GM19372 (cell line): Measurements from ENCODE around the gene MICA.
"Not testable (repeated sequence)": the region's sequence is repeated elsewhere in the genome, so short reads cannot be mapped to it uniquely, and the experiment has no call there.

Source experiments
- ATAC-seq: cut with Tn5 transposase; IDR thresholded peaks from one replicate; pipeline ENCODE4 v1.9.1; 2021; ENCODE audit warnings: mild to moderate bottlenecking, low read depth, moderate library complexity; ENCODE audit not compliant: unreplicated experiment

The MICA gene

DNA sequence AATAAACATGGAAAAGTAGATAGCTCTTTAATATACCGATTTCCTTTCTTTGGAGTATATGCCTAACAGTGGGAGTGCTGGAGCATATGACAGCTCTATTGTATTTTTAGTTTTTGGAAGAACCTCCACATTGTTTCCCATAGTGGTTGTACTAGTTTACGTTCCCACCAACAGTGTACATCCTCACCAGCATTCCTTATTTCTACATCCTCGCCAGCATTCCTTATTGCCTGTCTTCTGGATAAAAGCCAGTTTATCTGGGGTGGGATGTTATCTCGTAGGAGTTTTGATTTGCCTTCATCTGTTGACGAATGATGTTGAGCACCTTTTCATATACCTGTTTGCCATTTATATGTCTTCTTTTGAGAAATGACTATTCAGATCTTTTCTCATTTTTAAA is 2.6 kb downstream of the MICA start:
- ATAC-seq: no peak

DNA sequence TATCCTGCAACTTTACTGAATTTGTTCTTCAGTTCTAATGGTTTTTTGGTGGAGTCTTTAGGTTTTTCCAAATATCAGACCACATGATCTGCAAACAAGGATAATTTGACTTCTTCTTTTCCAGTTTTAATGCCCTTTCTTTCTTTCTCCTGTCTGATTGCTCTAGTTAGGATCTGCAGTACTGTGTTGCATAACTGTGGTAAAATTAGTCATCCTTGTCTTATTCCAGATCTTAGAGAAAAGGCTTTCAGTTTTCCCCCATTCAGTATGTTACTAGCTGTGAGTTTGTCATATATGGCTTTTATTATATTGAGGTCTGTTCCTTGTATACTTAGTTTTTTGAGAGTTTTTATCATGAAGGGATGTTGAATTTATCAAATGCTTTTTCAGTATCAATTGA is 4.3 kb downstream of the MICA start:
- no peak for ATAC-seq

DNA sequence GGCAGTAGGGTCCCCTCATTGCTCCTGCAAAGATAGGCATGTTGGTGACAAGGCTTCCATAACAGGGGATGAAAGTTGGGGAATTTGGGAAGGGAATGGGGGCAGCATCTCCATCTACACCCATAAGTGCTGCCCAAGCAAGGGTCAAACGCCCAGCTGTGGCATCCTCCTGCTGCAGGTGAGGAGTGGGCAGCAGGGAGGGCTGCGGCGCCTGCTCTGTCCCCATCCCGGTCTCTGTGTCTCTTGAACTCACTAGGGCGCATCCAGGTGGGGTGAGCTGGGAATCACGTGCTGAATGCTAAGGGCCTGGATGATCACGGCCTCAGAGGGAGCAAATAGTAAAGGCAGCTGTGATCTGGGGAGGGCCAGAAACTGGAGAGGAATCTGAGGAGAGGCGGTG is 9.1 kb downstream of the MICA start:
- ATAC-seq: no peak

DNA sequence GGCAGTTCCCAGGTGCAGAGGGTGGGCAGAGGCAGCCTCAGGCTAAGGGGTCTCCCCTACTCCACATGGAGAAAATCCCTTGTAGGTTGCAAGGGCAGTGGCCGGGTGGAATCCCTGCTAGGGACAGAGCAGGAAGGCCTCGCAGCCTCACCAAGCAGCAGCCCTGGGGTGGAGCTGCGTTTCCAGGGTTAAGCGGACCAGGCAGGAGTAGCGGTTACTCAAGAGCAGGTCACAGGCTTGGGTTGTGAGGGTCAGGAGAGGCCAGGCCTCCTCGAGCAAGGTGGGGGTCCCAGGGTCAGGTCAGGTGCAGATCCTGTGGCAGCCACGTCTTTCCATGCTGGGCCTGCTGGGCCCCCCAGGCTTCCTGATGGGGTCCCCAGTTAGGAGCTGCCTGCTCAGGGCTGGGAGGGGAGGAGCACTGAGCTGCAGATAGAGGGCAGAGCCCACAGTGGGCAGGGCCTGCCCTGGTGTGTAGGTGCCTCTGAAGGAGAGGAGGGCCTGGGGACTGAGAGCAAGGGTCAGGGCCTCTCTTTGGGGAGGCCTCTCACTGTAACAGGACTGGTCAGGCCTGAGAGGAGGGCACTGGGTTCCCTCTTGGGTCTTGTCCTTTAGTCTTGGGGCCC is 10.9 kb downstream of the MICA start:
- not testable (repeated sequence) for ATAC-seq

DNA sequence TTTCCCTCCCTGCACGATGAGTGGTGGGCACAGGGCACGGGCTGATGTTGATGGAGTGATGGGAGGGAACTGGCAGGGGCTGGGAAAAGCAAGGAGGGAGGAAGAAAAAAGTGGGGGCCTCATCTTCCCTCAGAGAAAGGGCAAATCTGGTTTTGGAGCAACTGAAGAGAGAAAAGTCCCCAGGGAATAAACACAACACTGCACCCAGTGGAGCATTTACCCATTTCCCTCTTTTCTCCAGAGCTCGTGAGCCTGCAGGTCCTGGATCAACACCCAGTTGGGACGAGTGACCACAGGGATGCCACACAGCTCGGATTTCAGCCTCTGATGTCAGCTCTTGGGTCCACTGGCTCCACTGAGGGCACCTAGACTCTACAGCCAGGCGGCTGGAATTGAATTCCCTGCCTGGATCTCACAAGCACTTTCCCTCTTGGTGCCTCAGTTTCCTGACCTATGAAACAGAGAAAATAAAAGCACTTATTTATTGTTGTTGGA is 11.4 kb downstream of the MICA start:
- no peak for ATAC-seq

DNA sequence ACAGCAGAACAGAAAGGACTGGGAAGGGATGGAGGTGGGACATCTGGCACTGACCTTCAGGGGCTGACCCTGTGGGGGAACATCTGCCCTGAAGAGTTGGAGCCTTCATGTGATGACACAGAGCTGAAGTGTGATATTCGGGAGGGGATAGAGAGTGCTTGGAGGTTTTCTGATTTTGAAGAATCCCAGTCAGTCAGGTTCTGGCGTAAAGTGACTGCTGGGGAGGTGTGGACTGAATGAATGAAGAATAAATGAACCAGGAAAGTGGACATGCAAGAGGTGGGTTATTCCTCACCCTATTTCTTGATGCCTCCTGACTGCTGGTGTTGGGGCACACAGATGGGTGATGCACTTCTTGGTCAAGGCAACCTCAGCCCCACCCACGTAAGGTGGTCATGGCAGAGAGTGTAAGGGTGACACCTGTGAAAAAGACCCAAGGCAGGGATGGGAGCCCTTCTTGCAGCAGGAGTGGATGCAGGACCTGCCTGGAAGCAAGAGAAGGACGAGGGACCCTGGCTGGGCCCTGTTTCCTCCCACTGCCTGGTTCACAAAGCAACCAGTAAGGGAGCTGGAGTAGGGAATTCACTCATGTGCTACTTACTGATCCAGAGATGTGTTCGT is 13.1 kb downstream of the MICA start:
- ATAC-seq: no peak

DNA sequence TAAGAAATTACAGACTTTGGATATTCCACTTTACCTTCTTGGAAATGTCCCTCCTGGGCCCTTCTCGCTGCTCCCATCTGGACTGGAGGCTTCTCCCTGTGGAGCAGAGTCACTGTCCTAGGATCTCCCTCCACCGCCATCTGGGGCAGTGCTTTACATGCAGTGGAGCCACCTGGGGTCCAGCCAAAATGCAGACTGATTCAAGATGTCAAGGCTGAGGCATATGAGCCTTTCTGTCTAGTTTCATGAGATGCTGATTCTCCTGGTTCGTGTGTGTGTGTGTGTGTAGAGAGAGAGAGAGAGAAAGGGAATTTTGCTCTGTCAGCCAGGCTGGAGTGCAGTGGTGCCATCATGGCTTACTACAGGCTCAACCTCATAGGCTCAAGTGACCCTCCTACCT is 14.9 kb downstream of the MICA start:
- ATAC-seq: no peak

DNA sequence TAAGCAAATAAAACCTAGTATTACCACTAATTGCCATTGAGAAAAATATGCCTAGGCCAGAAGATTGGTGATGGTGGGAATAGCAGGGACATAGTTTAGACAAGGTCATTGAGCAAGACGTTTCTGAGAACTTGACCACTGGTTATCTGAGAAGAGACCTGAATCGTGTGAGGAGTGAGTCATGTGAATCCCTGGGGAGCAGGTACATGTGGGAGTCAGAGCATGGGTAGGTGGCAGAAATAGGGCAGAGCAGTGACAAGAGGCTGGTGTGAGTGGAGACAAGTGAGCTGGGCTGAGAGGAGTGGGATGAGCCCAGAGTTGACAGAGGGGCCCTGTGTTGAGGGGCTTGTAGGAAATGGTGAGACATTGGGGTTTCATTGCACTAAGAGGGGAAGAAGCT is 16.4 kb downstream of the MICA start:
- no peak for ATAC-seq

DNA sequence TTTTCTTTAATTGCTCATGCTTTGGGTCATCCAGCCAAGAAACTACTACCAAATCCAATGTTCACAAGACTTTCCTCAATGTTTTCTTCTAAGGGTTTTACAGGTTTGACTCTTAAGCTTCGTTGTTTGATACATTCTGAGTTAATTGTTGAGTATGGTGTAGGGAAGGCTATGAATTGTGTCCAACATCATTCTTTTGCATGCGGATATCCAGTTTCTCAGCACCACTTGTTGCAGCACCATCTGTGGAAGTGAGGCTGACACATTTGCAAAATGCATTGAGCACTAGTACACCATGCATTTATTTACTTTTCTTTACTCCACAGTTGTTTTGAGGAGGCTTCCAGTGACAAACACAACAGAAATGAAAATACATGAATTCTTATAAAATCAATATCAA is 17.2 kb downstream of the MICA start:
- no peak for ATAC-seq

DNA sequence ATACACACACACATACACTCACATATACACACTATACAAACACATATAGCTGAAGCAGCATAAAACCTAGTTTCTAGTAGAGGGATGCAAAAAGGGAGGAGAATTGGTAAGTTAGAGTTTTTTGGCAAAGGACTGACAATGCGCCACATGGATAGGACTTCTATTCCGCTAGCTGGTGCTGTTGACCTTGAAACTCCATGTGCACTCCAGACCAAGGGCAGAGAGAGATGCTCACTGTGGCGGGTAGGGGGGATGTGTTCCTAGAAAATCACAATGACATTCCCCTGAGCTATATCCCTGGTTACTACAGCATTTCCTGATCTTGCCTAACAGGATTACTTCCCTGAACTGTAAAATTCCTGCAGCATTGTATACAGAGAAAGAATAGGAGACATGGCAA is 19.2 kb downstream of the MICA start:
- ATAC-seq: no peak

DNA sequence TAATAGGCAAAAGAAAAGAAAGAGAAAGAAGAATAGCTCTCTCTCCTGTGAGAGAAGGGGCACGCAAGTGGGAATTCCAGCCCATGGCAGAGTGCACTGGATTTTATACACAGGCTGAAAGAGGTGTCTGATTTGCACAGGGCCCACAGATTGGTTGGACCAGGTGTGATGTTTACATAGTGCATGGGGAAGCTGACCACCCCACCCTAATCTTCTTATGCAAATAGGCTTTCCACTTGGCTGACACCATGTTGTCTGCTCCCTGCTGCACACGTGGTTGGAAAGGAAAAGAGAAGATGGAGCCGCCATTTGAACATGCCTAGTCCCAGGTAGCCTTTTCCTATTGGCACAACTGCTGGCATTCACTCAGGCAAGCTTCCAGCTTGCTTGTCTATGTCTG is 20.2 kb downstream of the MICA start:
- no peak for ATAC-seq

DNA sequence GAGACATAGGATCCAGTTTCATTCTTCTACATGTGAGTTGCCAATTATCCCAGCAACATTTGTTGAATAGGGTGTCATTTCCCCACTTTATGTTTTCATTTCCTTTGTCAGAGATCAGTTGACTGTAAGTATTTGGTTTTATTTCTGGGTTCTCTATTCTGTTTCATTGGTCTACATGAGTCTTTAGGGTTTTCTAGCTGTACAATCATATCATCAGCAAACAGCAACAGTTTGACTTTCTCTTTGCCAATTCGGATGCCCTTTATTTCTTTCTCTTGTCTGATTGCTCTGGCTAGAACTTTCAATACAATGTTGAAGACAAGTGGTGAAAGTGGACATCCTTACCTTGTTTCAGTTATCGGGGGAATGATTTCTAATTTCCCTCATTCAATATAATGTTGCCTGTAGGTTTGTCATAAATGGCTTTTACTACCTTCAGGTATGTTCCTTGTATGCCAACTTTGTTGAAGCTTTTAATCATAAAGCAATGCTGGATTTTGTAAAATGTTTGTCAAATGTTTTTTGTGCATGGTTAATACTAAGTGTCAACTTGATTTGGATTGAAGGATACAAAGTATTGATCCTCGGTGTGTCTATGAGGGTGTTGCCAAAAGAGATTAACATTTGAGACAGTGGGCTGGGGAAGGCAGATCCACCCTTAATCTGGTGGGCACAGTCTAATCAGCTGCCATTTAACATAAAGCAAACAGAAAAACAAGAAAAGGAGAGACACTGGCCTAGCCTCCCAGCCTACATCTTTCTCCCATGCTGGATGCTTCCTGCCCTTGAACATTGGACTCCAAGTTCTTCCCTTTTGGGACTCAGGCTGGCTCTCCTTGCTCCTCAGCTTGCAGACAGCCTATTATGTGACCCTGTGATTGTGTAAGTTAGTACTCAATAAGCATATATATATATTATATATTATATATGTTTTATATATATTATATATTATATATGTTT is 23.3 kb downstream of the MICA start:
- ATAC-seq: no peak

DNA sequence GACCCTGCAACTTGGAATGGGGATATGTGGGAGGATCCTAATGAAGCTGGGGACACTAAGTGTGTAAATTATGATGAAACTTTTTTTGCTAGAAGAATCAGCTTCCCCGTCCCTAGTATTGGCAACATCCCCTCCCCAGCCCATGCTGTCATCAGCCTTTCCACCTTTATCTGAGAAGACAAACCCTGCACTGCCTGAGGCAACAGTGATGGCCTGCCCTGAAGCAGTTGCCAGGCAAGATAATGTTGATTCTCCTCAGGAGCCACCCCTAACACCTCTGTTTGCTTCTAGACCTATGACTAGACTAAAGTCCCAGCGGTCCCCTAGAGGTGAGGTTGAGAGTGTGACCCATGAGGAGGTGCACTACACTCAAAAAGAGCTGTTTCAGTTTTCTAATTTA is 27.1 kb downstream of the MICA start:
- no peak for ATAC-seq

DNA sequence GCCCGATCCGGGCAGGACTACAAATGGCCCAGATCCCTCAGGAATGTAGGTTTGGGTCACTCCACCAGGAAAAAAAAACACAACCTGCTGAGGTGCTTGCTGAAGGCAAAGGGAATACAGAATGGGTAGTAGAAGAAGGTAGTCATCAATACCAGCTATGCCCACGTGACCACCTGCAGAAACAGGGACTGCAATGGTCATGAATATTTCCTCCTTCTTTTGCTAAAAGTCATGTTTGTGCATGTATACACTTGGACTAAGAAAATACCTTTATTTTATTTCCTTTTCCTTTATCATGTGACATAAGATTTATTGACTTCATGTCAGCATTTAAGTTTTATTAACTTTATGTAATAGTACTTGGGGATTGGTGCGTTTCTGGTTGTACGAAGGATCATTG is 31.7 kb downstream of the MICA start:
- ATAC-seq: not testable (repeated sequence)

DNA sequence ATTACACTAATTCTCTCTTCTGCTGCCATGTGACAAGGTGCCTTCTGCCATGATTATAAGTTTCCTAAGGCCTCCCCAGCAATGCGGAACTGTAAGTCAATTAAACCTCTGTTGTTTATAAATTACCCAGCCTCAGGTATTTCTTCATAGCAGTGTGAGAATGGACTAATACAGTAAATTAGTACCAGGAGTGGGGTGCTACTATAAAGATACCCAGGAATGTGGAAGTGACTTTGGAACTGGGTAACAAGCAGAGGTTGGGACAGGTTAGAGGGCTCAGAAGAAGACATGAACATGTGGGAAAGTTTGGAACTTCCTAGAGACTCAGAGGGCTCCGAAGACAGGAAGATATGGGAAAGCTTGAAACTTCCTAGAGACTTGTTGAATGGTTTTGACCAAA is 34.8 kb downstream of the MICA start:
- ATAC-seq: no peak

DNA sequence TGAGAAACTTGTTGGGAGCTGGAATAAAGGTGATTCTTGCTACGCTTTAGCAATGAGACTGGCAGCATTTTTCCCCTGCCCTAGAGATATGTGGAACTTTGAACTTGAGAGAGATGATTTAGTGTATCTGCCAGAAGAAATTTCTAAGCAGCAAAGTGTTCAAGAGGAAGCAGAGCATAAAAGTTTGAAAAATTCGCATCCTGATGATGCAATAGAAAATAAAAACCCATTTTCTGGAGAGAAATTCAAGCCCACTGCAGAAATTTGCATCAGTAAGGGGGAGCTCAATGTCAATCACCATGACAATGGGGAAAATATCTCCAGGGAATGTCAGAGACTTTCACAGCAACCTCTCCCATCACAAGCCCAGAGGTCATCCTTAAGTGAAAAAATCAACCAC is 35.3 kb downstream of the MICA start:
- no peak for ATAC-seq

DNA sequence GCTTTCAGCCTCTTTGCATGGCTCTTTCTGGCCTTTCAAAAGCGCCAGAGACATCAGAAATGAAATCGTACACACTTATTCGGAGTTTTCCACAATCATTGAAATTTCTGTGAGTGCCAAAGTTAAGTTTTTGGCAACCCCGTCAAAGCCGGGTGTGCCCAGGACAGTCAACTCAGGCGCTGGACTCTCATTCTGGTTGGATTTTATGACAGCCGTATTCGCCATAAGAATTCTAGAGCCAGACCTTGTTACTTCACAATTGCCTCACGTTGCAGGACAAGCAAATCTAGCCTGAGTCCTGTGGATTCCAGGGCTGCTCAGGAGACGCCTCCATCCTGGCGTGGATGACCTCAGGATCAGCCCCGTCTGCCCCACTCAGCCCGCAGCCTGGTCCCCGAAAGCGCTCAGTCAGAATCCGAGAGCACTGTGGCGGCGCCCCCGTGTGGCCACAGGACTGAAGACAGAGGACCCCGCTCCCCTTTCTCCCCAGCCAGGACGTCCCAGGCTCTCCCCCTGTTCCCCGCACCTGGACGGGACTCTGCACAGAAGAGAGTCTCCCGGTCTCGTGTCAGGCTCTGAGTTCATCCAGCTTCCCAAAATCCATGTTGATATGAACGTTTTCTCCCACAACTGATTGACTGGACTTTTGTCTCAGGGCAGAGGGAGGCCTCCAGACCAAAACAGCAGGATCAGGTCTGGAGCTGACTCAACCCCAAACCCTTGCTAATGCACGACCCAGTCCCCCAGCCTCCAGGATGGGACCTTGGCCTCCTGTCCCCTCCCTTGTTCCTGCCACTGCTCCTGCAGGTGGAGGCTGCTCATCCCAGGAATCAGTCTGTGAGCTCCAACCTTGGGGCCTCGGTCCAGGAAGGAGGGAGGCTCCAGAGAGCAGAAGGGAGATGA is 38.2 kb downstream of the MICA start:
- no peak for ATAC-seq

DNA sequence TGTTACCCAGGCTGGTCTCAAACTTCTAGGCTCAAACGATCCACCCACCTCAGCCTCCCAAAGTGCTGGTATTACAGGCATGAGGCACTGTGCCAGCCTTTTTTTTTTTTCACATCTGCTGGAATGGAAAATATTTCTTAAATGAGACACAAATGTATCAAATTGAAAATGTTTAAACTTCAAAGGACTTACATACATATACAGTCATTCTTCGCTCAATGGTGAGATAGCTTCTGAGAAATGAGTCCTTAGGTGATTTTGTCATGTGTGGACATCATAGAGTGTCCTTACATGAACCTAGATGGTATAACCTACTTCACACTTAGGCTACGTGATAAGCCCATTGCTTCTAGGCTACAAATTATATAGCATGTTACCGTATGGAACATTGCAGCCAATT is 43.1 kb downstream of the MICA start:
- ATAC-seq: no peak

DNA sequence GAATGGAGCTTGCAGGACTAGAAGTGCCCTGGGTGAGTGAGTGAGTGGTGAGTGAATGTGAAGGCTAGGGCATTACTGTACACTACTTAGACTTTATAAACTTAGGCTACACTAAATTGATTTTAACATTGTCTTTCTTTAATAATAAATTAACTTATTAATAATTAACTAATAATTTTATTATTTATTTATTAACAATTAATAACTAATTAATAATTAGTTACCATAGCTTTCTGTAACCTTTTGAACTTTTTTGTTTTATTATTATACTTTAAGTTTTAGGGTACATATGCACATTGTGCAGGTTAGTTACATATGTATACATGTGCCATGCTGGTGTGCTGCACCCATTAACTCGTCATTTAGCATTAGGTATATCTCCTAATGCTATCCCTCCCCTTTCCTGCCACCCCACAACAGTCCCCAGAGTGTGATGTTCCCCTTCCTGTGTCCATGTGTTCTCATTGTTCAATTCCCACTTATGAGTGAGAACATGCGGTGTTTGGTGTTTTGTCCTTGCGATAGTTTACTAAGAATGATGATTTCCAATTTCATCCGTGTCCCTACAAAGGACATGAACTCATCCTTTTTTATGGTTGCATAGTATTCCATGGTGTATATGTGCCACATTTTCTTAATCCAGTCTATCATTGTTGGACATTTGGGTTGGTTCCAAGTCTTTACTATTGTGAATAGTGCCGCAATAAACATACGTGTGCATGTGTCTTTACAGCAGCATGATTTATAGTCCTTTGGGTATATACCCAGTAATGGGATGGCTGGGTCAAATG is 43.8 kb downstream of the MICA start:
- not testable (repeated sequence) for ATAC-seq

DNA sequence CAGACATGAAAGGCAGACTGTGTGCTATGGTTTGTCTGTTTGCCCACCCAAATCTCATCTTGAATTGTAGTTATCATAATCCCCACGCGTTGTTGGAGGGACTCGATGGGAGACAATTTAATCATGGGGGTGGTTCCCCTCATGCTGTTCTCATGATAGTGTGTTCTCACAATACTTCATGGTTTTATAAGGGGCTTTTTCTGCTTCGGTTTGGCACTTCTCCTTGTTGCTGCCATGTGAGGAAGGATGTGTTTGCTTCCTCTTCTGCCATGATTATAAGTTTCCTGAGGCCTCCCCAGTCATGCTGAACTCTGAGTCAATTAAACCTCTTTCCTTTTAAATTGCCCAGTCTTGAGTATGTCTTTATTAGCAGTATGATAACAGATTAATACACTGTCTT is 47.4 kb downstream of the MICA start:
- ATAC-seq: no peak
